K562 (cell line): ENCODE measurements around the gene SECISBP2. TPM values are rescaled to one million over a fixed set of nuclear protein-coding genes. Genes with fewer than 3 reads are reported as not detected.

Experiments used
- AFF4 ChIP-seq: sonication (generic); formaldehyde crosslinking; IDR thresholded peaks from 2 replicates; pipeline ENCODE4 v1.8.0; 2023; ENCODE audit warnings: mild to moderate bottlenecking, missing genetic modification reagents
- ARID1B ChIP-seq: fragments of 450-650 bp; IDR thresholded peaks from 2 replicates; pipeline ENCODE4 v1.6.1; 2016; ENCODE audit warnings: antibody characterized with exemption, mild to moderate bottlenecking, inconsistent platforms
- ELF2 ChIP-seq: fragments of 250-450 bp; sonication (Bioruptor Pico); IDR thresholded peaks from 2 replicates; pipeline ENCODE4 v1.5.0; 2021; ENCODE audit warnings: mild to moderate bottlenecking
- ELK3 ChIP-seq: fragments of 450-650 bp; formaldehyde crosslinking; IDR thresholded peaks from 2 replicates; pipeline ENCODE4 v1.4.0; 2020; ENCODE audit warnings: mild to moderate bottlenecking
- FOXM1 ChIP-seq, 2 experiments: fragments of 450-650 bp in 1 of 2; sonication (generic) in 1 of 2; formaldehyde crosslinking in 1 of 2; IDR thresholded peaks; 2 replicates each; pipeline versions ENCODE4 v1.6.1 to v1.9.0; 2017 to 2022; ENCODE audit warnings: low read depth in 2 of 2, mild to moderate bottlenecking in 2 of 2, missing genetic modification reagents in 1 of 2, moderate library complexity in 1 of 2
- GABPA ChIP-seq: fragments of 200-800 bp; sonication (Bioruptor generic); conservative IDR thresholded peaks from 2 replicates; pipeline ENCODE4 v1.6.1; 2016; ENCODE audit warnings: low read depth, missing genetic modification characterization, missing compliant biosample characterization
- MIER1 ChIP-seq: fragments of 450-650 bp; IDR thresholded peaks from 2 replicates; pipeline ENCODE4 v1.6.1; 2016; ENCODE audit warnings: antibody characterized with exemption, mild to moderate bottlenecking, low read depth
- NUFIP1 ChIP-seq: fragments of 450-650 bp; IDR thresholded peaks from 2 replicates; pipeline ENCODE4 v1.6.1; 2018; ENCODE audit not compliant: partially characterized antibody
- PHB ChIP-seq: fragments of 250-450 bp; sonication (Bioruptor Pico); IDR thresholded peaks from 2 replicates; pipeline ENCODE4 v1.5.0; 2021
- PTBP1 ChIP-seq: fragments of 200-400 bp; formaldehyde crosslinking; IDR thresholded peaks from 2 replicates; pipeline ENCODE4 v1.6.1; 2017; ENCODE audit warnings: low read depth, low read length
- RBM14 ChIP-seq: fragments of 200-400 bp; formaldehyde crosslinking; IDR thresholded peaks from 2 replicates; pipeline ENCODE4 v1.6.1; 2018; ENCODE audit warnings: low read depth, mild to moderate bottlenecking, low read length, moderate library complexity, borderline replicate concordance; ENCODE audit not compliant: insufficient read depth
- RUNX1 ChIP-seq: sonication (generic); IDR thresholded peaks from 2 replicates; pipeline ENCODE4 v1.6.1; 2016; ENCODE audit warnings: antibody characterized with exemption, low read depth
- SUPT5H ChIP-seq: fragments of 450-650 bp; IDR thresholded peaks from 2 replicates; pipeline ENCODE4 v1.6.1; 2016
- TEAD1 ChIP-seq, 2 experiments: fragments of 450-650 bp in 1 of 2; sonication (generic) in 1 of 2; formaldehyde crosslinking; IDR thresholded peaks; 2 replicates each; pipeline versions ENCODE4 v1.4.0 to v1.8.0; 2020 to 2022; ENCODE audit warnings: mild to moderate bottlenecking in 2 of 2, missing genetic modification reagents in 1 of 2
- USF2 ChIP-seq: sonication (generic); formaldehyde crosslinking; IDR thresholded peaks from 2 replicates; pipeline ENCODE4 v1.5.0; 2020; ENCODE audit warnings: missing genetic modification reagents
- XRCC5 ChIP-seq: fragments of 200-400 bp; formaldehyde crosslinking; IDR thresholded peaks from 2 replicates; pipeline ENCODE4 v1.6.1; 2017; ENCODE audit warnings: low read depth, mild to moderate bottlenecking, low read length
- ZC3H11A ChIP-seq: IDR thresholded peaks from 2 replicates; pipeline ENCODE4 v1.6.1; 2012; ENCODE audit warnings: low read depth, low read length, improper control_type of control experiment
- ZNF184 ChIP-seq: sonication (generic); formaldehyde crosslinking; IDR thresholded peaks from 2 replicates; pipeline ENCODE4 v1.5.0; 2020; ENCODE audit warnings: missing genetic modification reagents
- ZNF561 ChIP-seq: fragments of 450-650 bp; formaldehyde crosslinking; conservative IDR thresholded peaks from 2 replicates; pipeline ENCODE4 v1.4.0; 2020; ENCODE audit warnings: mild to moderate bottlenecking, moderate library complexity
- ZNF717 ChIP-seq: fragments of 250-450 bp; sonication (Bioruptor Pico); IDR thresholded peaks from 2 replicates; pipeline ENCODE4 v1.5.0; 2021
- ZNF75A ChIP-seq: fragments of 450-650 bp; formaldehyde crosslinking; IDR thresholded peaks from 2 replicates; pipeline ENCODE4 v1.4.0; 2020; ENCODE audit warnings: mild to moderate bottlenecking
- ZNF830 ChIP-seq: fragments of 250-450 bp; sonication (Bioruptor Pico); IDR thresholded peaks from 2 replicates; pipeline ENCODE4 v1.5.0; 2021; ENCODE audit warnings: mild to moderate bottlenecking
- polyA plus RNA-seq, 8 experiments: library from polyadenylated mRNA; depleted of rRNA in 4 of 8; stranded (reverse) in 5 of 8; unstranded in 3 of 8; fragments of >200 nt; fragmentation: Nextera tagmentation in 2 of 8; fragmentation: Illumina TruSeq in 1 of 8; extraction: Ambion mirVana in 2 of 8; extraction: Trizol in 1 of 8; gene quantifications; 2 replicates each; pipeline versions ENCODE4 v1.2.1 to v1.2.3, GENCODE V29; 2011 to 2014; ENCODE audit warnings: inconsistent platforms in 1 of 8, missing spikeins in 1 of 8
- total RNA-seq, 7 experiments: library from RNA; depleted of rRNA in 6 of 7; stranded (reverse); fragments of >200 nt in 6 of 7; fragmentation: Illumina TruSeq in 2 of 7; extraction: Trizol in 2 of 7; gene quantifications; 2 replicates each; pipeline versions ENCODE4 v1.2.1 to v1.2.3, GENCODE V29; 2011 to 2021; ENCODE audit warnings: low replicate concordance in 1 of 7

Gene SECISBP2
- total and polyA plus RNA-seq, 9 of the 15 experiments (the other 6 are each of a cell fraction or from before 2014, with no cell fraction given): 3.2 to 41.6 (median 26.1) TPM

DNA sequence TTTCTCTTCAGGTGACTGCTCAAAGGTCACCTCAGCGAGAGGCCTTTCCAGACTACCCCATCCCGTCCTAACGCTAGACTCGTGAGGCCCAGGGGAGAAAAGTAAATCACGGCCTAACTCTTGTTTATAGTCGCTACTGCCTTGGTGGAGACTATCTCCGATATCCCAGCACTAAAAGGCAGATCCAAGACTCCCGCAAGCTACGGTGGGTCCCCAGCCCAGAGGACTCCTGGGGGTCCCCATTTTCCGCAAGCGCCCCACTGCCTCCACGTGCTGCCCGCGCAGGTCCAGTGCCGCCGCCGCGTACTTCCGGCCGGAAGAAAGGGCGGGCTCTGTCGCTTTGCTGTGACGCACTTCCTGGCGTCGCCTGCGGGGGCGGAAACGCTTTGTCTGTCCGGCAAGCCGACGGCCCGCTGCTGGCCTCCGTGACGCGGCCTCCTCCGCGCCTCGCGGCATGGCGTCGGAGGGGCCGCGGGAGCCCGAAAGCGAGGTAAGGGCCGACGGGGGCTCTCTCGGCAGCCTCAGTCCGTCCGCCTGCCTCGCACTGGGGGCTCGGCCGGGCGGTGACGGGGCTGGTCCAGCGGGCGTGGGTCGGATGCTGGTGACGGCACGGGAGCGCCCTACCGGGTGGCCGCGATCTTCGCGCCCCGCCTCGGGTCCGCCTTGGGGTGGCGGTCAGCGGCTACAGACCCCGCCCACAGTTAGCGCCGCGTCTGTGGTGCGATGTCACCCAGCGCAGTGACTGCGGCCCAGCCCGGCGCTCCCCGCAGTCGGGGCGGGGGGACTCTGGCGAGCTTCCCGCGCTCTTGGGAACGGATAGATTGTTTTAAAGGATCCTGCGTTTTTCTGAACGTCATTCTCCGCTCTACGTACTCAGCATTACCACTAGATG, at the start of gene SECISBP2 (continued):
- TF ChIP-seq USF2 (0 out of 2 replicates have a peak, but pooled peaks have one; percentile 54), ZNF184 (no peak), ARID1B (no peak), ELK3 (CRISPR knock-in tag) (no peak), MIER1 (no peak), ZC3H11A (no peak), GABPA (tag) (peak; percentile 99), ZNF717 (CRISPR knock-in tag) (no peak), FOXM1 (IDR thresholded peaks at IDR 0.05; ENCODE audit: low read depth) (peak; percentile 43; the same call in 1 of the 2 replicates), FOXM1 (CRISPR knock-in tag; IDR thresholded peaks at IDR 0.05; ENCODE audit: low read depth) (0 out of 2 replicates have a peak, but pooled peaks have one; percentile 88), ZNF75A (CRISPR knock-in tag) (no peak), RBM14 (no peak), ZNF561 (CRISPR knock-in tag) (no peak), NUFIP1 (no peak), RUNX1 (no peak), SUPT5H (peak; percentile 83), PHB (no peak), ELF2 (CRISPR knock-in tag) (peak; percentile 96), TEAD1 (CRISPR knock-in tag; IDR thresholded peaks at IDR 0.05) (peak; percentile 25 to 67; a peak in 1 of 4 replicates), XRCC5 (no peak; the same call in 1 of the 2 replicates), PTBP1 (0 out of 2 replicates have a peak, but pooled peaks have one; percentile 76), AFF4 (CRISPR knock-in tag) (0 out of 2 replicates have a peak, but pooled peaks have one; percentile 56), ZNF830 (no peak)
